Measurements from ENCODE around the gene MX1.
A peak's percentile ranks its signal among the peaks of the same experiment; 100 is the strongest.

Gene MX1

DNA sequence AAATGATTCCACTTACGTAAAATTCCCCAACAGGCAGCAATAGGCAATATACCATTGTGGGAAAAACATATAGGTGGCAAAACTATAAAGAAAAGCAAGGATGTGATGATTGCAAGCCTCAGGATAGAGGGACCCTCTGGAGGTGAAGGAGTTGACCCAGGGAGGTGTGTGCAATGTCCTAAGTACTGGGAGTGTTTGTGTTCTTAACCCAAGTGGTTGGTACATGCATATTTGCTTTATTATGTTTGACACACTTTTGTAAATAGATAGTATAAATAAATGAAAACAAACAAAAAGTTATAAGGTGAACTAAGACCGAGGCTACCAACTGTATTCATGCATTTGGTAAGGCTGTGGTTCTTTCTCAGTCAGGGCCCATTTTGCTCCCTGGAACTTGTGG is 7.5 kb downstream of the MX1 start:
- DNase-seq = no peak

DNA sequence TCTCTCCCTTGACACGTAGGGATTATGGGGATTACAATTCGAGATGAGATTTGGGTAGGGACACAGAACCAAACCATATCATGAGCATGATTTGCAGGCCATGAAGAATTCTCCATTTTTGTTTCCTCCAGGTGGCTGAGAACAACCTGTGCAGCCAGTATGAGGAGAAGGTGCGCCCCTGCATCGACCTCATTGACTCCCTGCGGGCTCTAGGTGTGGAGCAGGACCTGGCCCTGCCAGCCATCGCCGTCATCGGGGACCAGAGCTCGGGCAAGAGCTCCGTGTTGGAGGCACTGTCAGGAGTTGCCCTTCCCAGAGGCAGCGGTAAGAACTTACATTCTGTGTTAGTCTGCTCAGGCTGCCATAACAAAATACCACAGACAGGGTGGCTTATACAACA is 9.7 kb downstream of the MX1 start:
- DNase-seq = no peak

DNA sequence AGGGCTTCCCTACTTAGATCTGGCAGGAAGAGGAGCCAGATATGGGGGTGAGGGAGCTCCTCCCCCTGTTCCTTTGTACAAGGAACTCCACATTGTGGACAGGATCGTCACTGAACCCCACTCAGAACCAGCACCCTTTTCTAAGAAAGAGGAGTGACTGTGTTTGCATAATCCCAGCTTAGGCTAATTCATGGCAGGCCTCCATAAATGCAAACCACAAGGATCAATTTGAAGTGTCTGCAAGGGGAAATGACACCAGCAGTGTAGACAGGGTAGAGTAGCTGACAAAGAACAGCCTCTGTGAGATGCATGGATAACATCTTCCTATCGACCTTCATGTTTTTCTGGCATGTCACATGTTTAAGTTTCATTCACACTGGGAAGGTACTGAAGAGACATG is 11.7 kb downstream of the MX1 start:
- no peak for DNase-seq

DNA sequence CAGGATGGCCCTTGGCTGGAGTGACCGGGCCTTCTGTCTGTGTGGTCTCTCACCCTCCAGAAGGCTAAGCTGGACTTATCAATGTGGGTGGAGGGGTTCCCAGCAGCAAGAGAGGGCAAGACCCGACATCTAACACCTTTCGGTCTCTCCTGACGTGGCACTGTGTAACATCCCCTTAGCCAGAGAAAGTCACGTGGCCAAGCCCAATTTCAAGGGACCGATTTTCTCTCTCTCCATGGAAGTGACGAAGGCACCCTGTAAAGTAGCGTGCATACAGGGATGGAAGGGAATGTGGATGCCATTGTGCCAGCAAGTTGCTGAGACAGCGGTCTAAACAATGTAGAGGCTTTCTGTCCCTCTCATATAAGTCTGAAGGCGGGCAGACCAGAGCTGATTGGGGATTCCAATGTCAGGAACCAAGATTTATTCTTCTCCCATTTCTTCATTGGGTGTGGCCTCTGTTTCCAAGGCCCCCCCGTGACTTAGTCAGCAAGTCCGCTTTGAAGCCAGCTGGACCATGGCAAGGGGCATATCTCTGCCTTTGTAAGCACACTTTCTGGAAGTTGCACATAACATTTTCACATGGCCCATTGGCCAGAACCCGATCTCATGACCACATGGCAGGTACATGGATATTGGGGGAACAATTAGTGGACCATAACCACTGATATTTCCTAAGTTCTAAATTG is 12.5 kb downstream of the MX1 start:
- no peak for DNase-seq

DNA sequence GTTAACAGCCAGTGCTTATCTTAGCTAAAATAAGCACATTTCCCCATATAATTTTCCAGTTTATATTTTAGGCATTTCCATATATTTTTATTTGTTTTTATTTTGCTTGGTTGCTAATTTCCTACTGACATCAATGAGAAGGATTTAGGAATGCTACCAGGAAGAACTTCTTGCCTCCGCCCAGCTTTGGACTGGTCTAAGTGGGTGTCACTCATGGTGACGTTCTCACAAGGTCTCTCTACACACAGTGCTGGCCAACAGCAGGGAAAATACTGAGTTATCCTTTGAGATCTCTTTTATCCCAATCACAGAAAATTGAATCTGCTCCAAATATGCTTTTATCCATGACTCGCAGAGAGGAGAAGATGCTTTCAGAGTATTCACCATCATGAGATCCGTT is 13.2 kb downstream of the MX1 start:
- DNase-seq = no peak

DNA sequence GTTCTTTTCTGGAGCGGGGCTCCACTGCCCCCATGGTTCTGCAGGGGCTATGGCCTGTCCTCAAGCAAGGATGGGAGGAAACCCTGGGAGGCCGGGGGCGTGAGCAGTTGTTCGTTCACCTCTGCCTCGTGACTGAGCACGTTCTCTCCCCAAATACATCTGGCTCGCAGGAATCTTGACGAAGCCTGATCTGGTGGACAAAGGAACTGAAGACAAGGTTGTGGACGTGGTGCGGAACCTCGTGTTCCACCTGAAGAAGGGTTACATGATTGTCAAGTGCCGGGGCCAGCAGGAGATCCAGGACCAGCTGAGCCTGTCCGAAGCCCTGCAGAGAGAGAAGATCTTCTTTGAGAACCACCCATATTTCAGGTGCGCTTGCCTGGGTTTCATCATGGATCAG is 15.5 kb downstream of the MX1 start:
- DNase-seq = no peak

DNA sequence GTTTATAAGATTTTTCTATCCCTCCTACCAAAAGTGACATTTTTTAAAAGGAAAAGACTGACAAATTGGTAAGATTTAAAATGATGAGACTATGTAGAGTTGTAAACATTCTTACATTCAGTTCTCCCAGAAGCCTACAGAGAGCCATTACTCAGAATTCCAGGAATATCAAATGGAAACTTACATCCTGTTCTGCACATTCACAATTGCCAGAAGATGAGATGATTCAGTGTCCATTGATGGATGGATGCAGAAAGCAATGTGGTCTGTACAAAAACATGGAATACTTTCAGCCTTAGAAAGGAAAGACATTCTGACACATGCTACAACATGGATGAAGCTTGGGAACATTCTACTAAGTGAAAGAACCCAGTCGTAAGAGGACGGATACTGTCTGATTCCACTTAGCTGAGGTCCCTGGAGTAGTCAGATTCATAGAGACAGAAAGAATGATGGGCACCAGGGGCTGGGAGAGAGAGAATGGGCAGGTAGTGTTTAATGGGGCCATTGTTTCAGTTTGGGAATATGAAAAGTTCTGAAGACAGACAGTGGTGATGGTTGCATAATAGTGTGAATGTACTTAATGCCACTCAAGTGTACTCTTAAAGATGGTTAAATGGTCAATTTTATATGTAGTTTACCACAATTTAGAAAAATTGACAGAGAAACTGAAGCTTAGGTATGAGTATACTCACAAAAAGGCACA is 16.6 kb downstream of the MX1 start:
- DNase-seq = no peak

DNA sequence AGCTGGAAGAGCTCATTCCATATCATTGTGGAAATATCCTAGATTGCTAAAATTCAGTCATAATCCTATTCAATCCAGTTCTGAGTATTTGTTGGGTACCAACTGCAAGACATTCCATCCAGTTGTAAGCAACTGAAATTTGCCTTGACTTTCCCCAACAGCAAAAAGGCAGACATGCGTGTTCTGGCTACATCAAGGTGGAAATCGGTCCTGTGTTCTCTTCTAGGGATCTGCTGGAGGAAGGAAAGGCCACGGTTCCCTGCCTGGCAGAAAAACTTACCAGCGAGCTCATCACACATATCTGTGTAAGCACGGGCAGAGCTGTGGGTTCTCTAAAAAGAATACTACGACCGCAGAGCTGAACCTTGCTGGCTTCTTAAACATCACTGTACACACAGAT is 17.5 kb downstream of the MX1 start:
- DNase-seq = no peak

DNA sequence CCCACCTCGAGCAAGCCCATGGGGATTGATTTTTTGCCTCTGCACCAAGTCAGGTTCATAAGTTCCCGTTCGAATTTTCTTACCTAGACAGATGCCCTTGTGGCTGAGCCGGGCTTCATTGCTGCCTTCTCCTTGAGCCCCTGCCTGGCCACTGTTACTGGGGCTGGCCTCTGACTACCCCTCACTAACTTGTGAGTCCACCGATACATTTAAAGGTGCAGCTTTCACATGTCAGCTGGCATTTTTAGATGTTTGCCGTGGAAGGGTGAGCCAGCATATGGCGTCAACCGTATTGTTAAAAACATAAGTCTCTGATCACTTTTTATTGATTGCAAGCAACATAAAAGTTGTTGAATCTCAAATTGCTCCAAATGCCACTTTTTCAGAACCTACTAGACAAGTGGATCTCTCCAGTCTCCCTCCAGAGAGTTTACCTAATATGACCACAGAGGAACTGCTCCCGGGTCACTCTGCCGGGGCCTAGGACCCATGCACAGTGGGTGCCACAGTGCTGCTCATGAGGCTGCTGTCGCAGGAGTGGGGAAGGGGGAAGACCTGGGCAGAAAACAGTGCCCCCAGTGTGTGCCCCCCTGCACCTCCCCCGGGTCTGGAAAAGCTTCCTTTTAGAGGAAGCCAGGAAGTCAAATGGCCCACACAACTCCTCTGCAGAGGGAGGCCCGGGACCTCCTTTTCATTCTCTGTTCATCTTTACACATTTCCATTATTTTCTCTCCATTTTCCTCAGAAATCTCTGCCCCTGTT is 18.8 kb downstream of the MX1 start:
- DNase-seq = no peak

DNA sequence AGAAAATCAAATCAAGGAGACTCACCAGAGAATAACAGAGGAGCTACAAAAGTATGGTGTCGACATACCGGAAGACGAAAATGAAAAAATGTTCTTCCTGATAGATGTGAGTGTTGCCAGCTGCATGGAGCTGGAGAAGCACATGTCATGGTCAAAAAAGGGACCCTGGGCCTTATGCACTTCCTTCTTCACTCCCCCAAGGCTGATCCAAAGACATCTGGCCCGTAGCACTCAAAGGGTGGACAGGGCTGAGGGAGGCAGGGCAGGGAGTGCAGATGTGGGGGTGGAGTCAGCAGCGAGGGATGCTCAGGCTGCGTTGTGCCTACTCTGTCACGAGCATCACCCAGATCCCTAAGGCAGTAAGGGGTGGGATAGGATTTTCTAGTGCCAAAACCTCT is 19.4 kb downstream of the MX1 start:
- DNase-seq = no peak

DNA sequence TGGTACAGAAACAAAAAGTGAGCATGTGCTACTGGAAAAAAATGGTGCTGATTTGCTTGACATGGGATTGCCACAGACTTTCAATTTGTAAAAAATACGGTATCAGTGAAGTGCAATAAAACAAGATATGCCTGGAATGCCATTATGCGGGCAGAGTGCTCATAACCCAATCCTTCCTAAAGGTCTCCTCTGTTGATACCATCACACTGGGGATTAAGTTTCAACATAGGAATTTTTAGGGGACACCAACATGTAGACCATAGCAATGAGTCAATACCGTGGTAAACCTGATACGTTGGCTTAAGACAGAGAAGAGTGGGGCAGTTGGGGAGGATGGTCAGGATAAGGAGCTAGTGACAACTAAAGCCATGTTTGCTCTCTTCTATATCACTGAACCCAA is 20.5 kb downstream of the MX1 start:
- no peak for DNase-seq

DNA sequence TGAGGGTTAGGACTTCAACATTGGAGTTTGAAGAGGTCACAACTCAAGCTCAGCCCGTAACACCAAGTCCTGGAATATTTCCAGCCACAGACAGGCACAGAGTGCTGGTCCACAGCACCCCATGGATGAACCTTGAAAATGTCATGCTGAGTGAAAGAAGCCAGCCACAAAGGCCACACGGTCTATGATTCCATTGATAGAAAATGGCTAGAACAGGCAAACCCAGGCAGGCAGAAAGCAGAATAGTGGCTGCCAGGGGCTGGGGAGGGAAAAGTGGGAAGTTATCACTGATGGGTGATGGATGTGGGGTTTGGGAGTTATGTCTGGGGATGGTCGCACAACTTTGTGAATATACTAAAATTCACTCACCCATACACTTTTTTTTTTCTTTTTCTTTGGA is 21.3 kb downstream of the MX1 start:
- no peak for DNase-seq

DNA sequence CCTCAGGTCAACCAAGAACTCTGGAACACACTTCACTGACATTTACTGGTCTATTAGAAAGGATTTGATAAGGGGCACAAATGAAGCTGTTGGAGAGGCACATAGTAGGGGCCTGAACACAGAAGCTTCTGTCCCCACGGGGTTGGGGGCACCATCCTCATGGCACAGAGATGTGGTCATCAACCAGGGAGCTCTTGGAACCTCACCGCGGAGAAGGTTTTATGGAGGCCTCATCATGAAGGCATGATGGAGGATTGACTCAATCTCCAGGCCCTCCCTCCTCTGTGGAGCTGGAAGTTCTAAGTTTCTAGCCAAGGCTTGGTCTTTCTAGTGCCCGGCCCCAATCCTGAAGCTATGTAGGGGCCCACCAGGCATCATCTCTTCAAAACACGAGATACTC is 23.6 kb downstream of the MX1 start:
- no peak for DNase-seq

DNA sequence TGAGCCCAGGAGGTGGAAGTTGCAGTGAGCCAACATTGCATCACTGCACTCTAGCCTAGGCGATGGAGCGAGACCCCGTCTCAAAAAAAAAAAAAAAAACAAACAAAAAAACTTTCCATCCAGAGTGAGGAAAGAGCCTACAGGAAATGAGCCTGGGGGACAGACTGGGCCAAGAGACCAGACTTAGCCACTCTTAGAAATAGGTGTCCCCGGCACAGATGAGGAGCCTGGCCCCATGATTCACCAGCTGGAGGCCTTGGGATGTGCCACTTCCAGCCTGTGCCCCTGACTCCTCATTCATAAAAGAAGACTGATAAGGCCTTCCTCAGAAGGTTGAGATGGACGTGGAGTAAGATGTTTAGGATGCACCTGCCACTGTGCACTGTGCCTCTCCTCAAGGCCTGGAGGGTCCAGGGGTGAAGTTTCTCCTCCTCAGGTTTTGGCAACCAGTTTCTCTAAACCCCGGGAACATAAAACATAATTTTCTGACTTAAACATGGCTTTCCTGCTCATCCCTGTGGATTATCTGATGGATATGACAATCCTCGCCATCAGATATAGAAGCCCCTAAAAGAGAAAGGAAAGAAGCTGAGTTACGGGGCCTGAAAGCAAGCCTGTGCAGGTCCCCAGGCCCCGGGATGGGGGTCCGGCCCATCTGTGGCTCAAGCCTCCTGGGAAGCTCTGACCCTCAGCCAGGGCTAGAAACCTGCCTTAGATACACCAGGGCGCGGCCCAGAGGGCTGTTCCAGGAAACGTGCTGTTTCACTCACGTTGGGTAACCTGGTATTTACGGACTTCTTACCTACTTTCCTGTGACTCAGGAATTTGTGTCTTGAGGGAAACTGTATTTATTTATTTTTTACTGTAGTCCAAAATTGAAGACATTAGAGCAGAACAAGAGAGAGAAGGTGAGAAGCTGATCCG is 26.0 kb downstream of the MX1 start:
- DNase-seq = no peak

DNA sequence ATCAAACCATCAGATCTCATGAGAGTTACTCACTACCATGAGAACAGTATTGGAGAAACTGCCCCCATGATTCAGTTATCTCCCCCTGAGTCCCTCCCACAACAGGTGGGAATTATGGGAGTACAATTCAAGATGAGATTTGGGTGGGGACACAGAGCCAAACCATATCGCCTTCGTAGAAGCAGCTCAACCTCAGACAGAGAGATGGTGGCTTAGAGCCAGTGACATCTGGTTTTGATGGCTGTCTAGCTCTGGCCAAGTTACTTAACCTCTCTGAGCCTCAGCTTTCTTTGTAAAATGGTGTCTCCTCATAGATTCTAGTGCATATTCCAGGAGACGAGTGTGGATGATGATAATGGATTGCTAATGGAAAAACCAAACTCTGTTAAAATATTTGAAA is 27.2 kb downstream of the MX1 start:
- DNase-seq = no peak

DNA sequence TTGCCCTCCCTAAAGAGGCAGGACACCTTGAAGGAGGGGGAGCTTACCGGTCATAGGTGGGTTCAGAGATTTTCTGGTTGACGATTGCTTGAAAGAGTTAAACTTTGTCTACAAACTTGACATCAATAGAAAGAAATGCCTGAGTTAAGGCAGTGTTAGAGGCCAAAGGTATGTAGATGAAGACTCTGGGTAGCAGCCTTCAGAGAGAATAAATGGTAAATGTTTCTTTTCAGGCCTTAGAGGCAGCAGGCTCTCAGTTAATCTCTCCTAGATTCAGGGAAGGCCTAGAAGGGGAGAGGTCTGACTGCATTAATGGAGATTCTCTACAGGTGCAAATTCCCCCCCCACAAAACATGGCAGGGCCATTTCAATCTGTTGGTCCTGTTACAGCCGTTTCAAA is 27.7 kb downstream of the MX1 start:
- no peak for DNase-seq

DNA sequence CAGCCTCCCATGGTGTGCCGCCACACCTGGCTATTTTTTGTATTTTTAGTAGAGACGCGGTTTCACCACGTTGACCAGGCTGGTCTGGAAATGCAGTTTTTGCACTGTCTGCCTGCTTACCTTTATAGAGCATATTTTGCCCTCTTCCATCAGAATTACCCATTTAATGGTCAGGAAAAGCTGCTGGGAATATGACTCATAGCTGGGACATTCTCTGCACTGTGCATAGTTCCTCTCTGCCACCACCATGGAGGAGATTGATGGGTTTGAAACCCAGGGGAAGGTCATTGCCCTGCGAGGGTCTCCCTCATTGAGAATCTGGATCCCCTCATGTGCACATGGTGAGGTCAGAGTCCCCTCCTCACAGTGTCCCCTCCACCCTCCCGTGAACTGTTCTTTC is 32.1 kb downstream of the MX1 start:
- no peak for DNase-seq

DNA sequence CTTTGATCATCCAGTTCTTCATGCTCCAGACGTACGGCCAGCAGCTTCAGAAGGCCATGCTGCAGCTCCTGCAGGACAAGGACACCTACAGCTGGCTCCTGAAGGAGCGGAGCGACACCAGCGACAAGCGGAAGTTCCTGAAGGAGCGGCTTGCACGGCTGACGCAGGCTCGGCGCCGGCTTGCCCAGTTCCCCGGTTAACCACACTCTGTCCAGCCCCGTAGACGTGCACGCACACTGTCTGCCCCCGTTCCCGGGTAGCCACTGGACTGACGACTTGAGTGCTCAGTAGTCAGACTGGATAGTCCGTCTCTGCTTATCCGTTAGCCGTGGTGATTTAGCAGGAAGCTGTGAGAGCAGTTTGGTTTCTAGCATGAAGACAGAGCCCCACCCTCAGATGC is 32.5 kb downstream of the MX1 start:
- no peak for DNase-seq

DNA sequence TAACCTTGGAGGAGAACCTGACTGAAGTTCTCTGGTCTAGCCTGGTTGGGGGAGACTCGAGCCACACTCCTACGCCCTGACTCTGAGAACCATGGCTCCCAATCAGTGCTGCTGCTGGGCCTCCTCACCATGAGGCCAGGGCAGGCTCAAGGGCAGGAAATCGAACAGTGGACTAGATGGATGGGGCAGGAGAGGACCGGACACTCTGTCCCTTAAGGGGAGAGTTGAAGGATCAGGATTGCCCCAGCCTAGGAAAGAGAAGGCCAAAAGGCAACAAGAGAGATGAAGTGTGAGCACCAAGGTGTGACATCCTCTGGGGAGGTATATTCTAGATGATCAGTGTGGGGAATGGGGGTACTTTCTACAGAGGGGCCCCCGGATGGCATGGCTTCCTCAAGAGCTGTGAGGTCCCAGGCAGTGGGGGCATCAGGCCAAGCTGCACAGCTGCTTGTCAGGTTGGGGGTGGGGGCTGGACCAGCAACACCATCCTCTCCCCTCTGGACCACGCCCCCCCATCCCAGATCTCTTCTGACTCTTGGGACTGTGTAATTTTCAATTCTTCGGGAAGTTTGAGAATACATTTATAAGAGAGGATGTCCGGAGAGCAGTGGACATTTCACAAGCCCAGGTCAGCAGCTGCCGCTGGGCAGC is 34.0 kb downstream of the MX1 start:
- no peak for DNase-seq

DNA sequence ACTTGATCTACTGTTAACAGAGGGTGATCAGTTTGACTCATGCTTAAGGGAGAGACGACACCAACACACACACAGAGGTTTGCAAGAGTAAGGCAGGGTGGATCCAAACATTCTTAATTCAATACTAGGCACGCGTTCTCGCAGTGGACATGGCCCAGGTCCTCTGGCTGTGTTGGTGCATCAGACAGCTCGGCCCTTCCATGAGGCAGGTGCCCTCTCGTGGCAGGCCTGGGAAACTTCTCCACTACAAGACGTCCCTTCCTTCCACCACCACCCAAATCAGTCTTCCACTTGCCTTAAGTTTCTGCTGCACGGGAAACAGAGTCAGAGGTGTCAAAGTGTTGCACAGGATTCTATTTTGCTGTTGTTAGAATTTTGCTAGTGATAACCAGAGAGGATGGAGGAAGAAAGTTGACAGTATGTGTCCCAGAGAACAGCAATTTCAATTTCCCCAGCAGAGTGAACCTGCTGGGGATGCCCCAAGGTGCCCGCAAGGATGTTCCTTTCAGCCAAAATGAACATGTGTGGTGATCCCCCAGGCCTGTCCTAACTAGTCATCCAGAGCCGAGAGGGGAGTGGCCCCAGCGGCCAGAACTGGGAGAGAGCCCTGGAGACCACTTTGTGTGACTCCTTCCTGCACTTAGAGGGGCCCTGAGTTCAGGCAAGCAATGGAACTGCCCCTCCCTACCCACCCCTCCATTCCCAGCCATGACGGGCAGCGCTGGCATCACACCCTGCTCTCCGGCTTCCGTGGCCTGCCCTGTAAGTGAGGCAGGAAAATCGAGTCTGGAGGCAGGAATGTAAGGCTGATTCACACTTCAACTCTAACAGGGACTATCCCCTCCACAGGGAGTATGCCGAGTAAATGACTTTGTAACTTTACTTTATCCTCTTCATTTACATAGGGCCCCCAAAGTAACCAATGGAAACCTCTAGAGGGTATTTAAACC is 34.8 kb downstream of the MX1 start:
- DNase-seq = peak; percentile 58

DNA sequence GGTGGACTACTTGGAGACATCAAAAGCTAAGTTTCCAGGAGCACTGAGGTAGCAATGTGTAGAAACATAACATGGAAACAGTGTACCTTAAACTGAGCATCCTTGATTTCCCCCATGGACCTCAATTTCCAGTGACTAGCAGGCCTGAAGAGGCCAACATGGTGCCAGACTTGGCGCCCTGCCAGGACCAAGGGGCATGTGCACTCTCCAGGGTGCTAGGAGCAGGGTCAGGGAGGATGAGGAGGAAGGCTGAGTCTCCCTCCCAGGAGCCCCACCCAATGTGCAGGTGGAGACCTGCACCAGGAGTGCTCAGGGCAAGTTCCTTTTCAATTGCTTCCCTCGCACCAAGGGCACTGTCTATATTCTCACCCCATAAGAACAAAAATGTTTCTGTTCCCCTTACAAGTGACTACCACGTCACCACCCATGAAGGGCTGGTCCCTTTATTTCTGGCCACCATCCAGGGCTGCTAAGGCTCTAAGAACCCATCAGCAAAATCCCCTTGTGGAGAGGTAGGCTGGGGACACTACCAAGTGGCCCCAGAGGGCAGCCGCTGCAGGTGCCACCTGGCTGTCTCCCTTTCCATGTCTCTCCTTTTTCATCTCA is 39.2 kb downstream of the MX1 start:
- DNase-seq = no peak

Measured in stimulated activated CD4-positive, alpha-beta T cell treated with anti-CD3 and anti-CD28 coated beads, Interleukin-4, amount 100 ng/mL, for 1 hour (primary cell).